ENCODE measurements around the gene BYSL. TPM values are rescaled to one million over a fixed set of nuclear protein-coding genes. Genes with fewer than 3 reads are reported as not detected.

Gene BYSL
- total RNA-seq, 1 donor from 2014 or later: 16.9 TPM

DNA sequence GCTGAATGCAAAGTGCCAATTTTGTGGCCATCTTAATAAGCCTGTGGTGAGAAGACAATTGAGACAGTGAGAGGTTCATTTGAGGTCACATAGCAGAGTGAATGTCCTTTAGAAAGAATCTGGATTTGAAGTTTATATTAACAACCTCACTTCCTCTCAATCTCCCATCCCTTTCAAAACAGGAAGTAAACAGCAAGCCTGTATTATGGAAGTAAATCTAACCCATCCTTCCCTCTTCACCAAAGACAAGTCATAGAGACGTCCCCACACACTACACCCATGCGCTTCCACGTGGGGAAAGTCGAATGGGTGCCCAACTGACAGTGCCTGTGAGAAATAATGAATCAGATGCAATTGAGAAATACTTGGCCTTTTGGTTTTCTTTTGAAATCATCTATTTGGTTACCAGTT is 49.1 kb downstream of the BYSL start:
- H3K4me3 ChIP-seq (ENCODE audit: low read depth, low read length): no peak overlapping the region
- H3K27me3 ChIP-seq (ENCODE audit: control insufficient read depth, insufficient read depth, low read length): no peaks in the 10 kb centered on the region
- DNase-seq (ENCODE audit: low read depth): no peak
- TF ChIP-seq CTCF (IDR thresholded peaks at IDR 0.05; ENCODE audit: insufficient read depth, low read length, poor library complexity, severe bottlenecking): no peak
- no peaks in the 10 kb centered on the region for H3K36me3 ChIP-seq (ENCODE audit: control insufficient read depth, insufficient read depth, low read length)

DNA sequence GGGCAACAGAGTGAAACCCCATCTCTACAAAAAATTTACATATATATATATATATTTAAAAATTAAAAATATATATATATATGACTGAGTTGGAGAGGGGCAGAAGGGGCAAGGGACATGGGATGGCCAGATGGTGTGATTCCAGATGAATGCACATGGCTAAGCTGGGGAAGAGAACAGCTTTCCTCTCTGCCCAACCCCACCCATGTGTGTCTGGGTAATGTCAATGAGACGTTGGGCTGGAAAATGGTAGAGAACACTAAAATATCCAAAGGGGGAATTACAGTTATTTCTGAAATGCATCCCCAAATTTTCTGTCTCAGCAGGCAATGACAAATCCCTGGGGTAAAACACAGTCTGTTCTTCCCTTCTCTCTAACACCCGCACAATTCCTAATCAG is 51.5 kb downstream of the BYSL start:
- no peak for DNase-seq (ENCODE audit: low read depth)
- H3K4me3 ChIP-seq (ENCODE audit: low read depth, low read length): no peak overlapping the region
- no peaks in the 10 kb centered on the region for H3K36me3 ChIP-seq (ENCODE audit: control insufficient read depth, insufficient read depth, low read length)
- TF ChIP-seq CTCF (IDR thresholded peaks at IDR 0.05; ENCODE audit: insufficient read depth, low read length, poor library complexity, severe bottlenecking): no peak
- no peaks in the 10 kb centered on the region for H3K27me3 ChIP-seq (ENCODE audit: control insufficient read depth, insufficient read depth, low read length)

DNA sequence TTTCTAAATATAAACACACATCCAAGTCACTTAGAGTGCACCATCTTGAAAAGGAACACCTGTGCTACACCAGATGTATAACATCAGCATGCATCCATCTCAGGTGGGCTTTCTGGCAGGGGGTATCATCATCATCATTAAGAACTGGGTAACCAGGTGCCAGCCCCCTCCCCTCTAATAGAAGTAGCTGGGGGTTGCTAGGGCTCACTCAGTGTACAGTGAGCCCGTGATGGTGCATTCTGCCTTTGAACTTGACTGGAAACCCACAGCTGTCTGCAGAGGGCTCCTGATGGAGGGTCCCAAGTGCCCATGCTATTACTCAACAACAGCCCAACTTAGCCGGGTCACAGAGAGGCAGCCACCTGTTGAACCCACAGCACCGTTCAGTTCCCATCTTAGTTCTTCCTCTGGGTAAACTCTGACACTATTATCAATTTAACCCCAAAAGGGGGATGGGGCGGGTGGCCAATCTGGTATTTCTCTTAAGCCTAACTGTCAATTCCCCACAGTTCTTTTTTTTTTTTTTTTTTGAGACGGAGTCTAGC is 53.1 kb downstream of the BYSL start:
- Histone ChIP-seq H3K36me3 (ENCODE audit: control insufficient read depth, insufficient read depth, low read length) (no peaks in the 10 kb centered on the region), H3K4me3 (ENCODE audit: low read depth, low read length) (no peak overlapping the region), H3K27me3 (ENCODE audit: control insufficient read depth, insufficient read depth, low read length) (no peaks in the 10 kb centered on the region)
- TF ChIP-seq CTCF (IDR thresholded peaks at IDR 0.05; ENCODE audit: insufficient read depth, low read length, poor library complexity, severe bottlenecking): no peak
- no peak for DNase-seq (ENCODE audit: low read depth)

- no peak for TF ChIP-seq CTCF (IDR thresholded peaks at IDR 0.05; ENCODE audit: insufficient read depth, low read length, poor library complexity, severe bottlenecking)
- H3K27me3 ChIP-seq (ENCODE audit: control insufficient read depth, insufficient read depth, low read length): no peaks in the 10 kb centered on the region
- H3K4me3 ChIP-seq (ENCODE audit: low read depth, low read length): no peak overlapping the region
- DNase-seq (ENCODE audit: low read depth): no peak
- H3K36me3 ChIP-seq (ENCODE audit: control insufficient read depth, insufficient read depth, low read length): no peaks in the 10 kb centered on the region
These were observed 54.0 kb downstream of the BYSL start for GRCh38 chr6:41975276-41975675.

DNA sequence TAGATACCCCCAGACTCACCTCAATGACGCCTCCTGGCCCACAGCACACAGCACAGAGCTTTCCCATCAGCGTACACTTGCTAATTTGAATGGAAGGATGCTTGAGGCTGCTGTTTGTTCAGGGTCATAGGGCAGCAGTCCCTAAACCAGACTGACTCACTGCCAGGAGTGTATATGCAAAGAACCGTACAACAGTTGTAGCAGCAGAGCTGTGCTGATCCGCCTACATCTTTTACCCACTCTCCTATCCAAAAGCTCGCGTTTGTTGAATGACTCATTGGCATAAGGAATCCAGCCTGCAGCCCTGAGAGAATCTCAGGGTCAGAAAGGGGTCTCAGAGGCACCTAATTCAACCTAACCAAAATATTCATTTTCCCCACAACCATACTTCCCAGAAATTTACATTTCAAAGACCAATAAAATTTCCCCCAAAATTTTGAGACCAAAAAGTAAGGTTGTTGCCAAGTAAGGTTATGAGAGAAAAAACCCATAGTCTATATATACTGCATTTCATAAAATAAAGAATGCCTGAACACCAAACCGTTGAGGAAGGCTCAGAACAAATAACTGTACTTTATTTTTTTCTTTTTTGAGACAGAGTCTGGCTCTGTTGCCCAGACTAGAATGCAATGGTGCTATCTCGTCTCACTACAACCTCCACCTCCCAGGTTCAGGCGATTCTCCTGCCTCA is 55.6 kb downstream of the BYSL start:
- no peak overlapping the region for H3K4me3 ChIP-seq (ENCODE audit: low read depth, low read length)
- no peak for TF ChIP-seq CTCF (IDR thresholded peaks at IDR 0.05; ENCODE audit: insufficient read depth, low read length, poor library complexity, severe bottlenecking)
- H3K27me3 ChIP-seq (ENCODE audit: control insufficient read depth, insufficient read depth, low read length): no peaks in the 10 kb centered on the region
- no peaks in the 10 kb centered on the region for H3K36me3 ChIP-seq (ENCODE audit: control insufficient read depth, insufficient read depth, low read length)
- no peak for DNase-seq (ENCODE audit: low read depth)

Other genes with a start within 250 kb of the BYSL start
- gene TFEB, start 185.9 kb upstream of the BYSL start, total RNA-seq: 3.8 and 5.1 TPM in 2 replicates
- gene PGC, start 174.1 kb upstream of the BYSL start, total RNA-seq: not detected in 2 replicates
- gene FRS3, start 141.6 kb upstream of the BYSL start, total RNA-seq: 2.1 and 4.0 TPM in 2 replicates
- not detected in 2 replicates for gene PRICKLE4, start 140.7 kb upstream of the BYSL start, total RNA-seq
- 125 and 143 TPM in 2 replicates for gene TOMM6, start 133.8 kb upstream of the BYSL start, total RNA-seq
- gene USP49, start 26.1 kb upstream of the BYSL start, total RNA-seq: 1.8 and 2.4 TPM in 2 replicates
- 21.5 and 25.0 TPM in 2 replicates for gene MED20, start 360 bp upstream of the BYSL start, total RNA-seq
- gene CCND3, start 20.3 kb downstream of the BYSL start, total RNA-seq: 23.9 and 29.2 TPM in 2 replicates
- gene TAF8, start 129.0 kb downstream of the BYSL start, total RNA-seq: 12.6 and 13.5 TPM in 2 replicates
- gene C6orf132, start 221.1 kb downstream of the BYSL start, total RNA-seq: 18.9 and 24.2 TPM in 2 replicates